Measurements from ENCODE around the gene CCSER1. TPM values are rescaled to one million over a fixed set of nuclear protein-coding genes. Genes with fewer than 3 reads are reported as not detected.
A peak's percentile ranks its signal among the peaks of the same experiment; 100 is the strongest.

CCSER1 gene

GRCh38 chr4:91631335-91631734 lies 1504.1 kb downstream of the CCSER1 start:
- Histone ChIP-seq H3K4me1 (ENCODE audit: control insufficient read depth in 2 of 2, insufficient read depth in 1 of 2, low read depth in 1 of 2, low read length in 2 of 2) (no peaks in the 10 kb centered on the region), H3K4ac (ENCODE audit: low read length) (no peak overlapping the region), H2AK5ac (ENCODE audit: low read depth, low read length) (no peak overlapping the region), H3K9me3 (replicated peaks in 1 of 2; ENCODE audit: control insufficient read depth in 2 of 2, insufficient read depth in 1 of 2, low read depth in 1 of 2, low read length in 2 of 2) (no peaks in the 10 kb centered on the region), H2AFZ (ENCODE audit: low read length) (no peak overlapping the region), H2BK12ac (ENCODE audit: low read length) (no peak overlapping the region), H3K4me3 (ENCODE audit: low read length in 2 of 2) (no peak overlapping the region), H4K8ac (ENCODE audit: low read depth, low read length) (no peak overlapping the region), H3K23ac (ENCODE audit: low read depth, low read length, poor library complexity) (no peak overlapping the region), H3K9ac (ENCODE audit: low read depth, low read length, poor library complexity) (no peak overlapping the region), H4K91ac (ENCODE audit: low read depth, low read length, poor library complexity) (no peak overlapping the region), H2BK15ac (ENCODE audit: low read length) (no peak overlapping the region), H2BK120ac (ENCODE audit: low read depth, low read length) (no peak overlapping the region), H3K27ac (replicated peaks; ENCODE audit: low read length) (no peak overlapping the region), H3K18ac (ENCODE audit: low read length) (no peak overlapping the region), H3K4me2 (ENCODE audit: insufficient read depth, low read length, poor library complexity, severe bottlenecking) (no peak overlapping the region), H3K27me3 (ENCODE audit: control insufficient read depth in 3 of 3, insufficient read depth in 3 of 3, low read depth in 1 of 3, low read length in 3 of 3) (no peaks in the 10 kb centered on the region), H2BK5ac (ENCODE audit: low read length) (no peak overlapping the region), H3K14ac (ENCODE audit: low read length) (no peak overlapping the region), H3K36me3 (replicated peaks in 1 of 2; ENCODE audit: control insufficient read depth in 2 of 2, insufficient read depth in 2 of 2, low read length in 2 of 2) (no peaks in the 10 kb centered on the region), H3K79me1 (ENCODE audit: low read depth, low read length) (no peaks in the 10 kb centered on the region)
- WGBS, 2 donors (ENCODE audit: extremely low coverage in 2 of 2, insufficient read length in 2 of 2, insufficient replicate concordance in 1 of 2) = no CpG with 5 or more reads among the region's 3 CpGs
- no peak for DNase-seq (ENCODE audit: low spot score)

DNA sequence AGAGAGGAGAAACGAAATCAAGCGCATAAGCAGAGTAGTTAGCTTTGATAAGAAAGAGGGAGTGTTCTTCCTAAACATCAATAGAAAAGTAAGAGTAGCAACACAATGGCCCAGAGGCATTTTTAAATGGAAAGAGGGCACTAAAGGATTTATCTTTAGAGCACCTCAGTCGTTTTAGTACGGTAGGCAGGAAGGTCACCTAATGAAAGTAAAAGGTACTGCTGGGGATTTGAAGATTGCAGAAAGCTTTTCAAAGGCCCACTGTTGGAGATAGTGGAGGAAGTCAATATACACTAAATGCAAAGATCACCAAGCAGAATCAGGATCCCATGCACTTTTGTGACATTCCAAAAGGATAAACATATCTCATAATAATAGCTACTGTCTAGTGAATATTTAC lies 1508.9 kb downstream of the CCSER1 start:
- Histone ChIP-seq H3K27ac (replicated peaks; ENCODE audit: low read length) (no peak overlapping the region), H3K9ac (ENCODE audit: low read depth, low read length, poor library complexity) (no peak overlapping the region), H4K8ac (ENCODE audit: low read depth, low read length) (no peak overlapping the region), H2BK120ac (ENCODE audit: low read depth, low read length) (no peak overlapping the region), H2BK15ac (ENCODE audit: low read length) (no peak overlapping the region), H4K91ac (ENCODE audit: low read depth, low read length, poor library complexity) (no peak overlapping the region), H3K27me3 (ENCODE audit: control insufficient read depth in 3 of 3, insufficient read depth in 3 of 3, low read depth in 1 of 3, low read length in 3 of 3) (no peaks in the 10 kb centered on the region), H3K4me1 (ENCODE audit: control insufficient read depth in 2 of 2, insufficient read depth in 1 of 2, low read depth in 1 of 2, low read length in 2 of 2) (no peaks in the 10 kb centered on the region), H3K18ac (ENCODE audit: low read length) (no peak overlapping the region), H3K4ac (ENCODE audit: low read length) (no peak overlapping the region), H3K4me2 (ENCODE audit: insufficient read depth, low read length, poor library complexity, severe bottlenecking) (no peak overlapping the region), H2AK5ac (ENCODE audit: low read depth, low read length) (no peak overlapping the region), H3K4me3 (ENCODE audit: low read length in 2 of 2) (no peak overlapping the region), H3K79me1 (ENCODE audit: low read depth, low read length) (no peaks in the 10 kb centered on the region), H3K14ac (ENCODE audit: low read length) (no peak overlapping the region), H3K23ac (ENCODE audit: low read depth, low read length, poor library complexity) (no peak overlapping the region), H2BK12ac (ENCODE audit: low read length) (no peak overlapping the region), H2BK5ac (ENCODE audit: low read length) (no peak overlapping the region), H2AFZ (ENCODE audit: low read length) (peak overlapping the region; percentile 4), H3K9me3 (replicated peaks in 1 of 2; ENCODE audit: control insufficient read depth in 2 of 2, insufficient read depth in 1 of 2, low read depth in 1 of 2, low read length in 2 of 2) (no peaks in the 10 kb centered on the region), H3K36me3 (replicated peaks in 1 of 2; ENCODE audit: control insufficient read depth in 2 of 2, insufficient read depth in 2 of 2, low read length in 2 of 2) (no peaks in the 10 kb centered on the region)
- WGBS, 2 donors (ENCODE audit: extremely low coverage in 2 of 2, insufficient read length in 2 of 2, insufficient replicate concordance in 1 of 2) = no CpG with 5 or more reads among the region's 4 CpGs
- no peak for DNase-seq (ENCODE audit: low spot score)

Small RNAs within 50 kb of the gene (small RNA-seq; reads per million reads assigned to genes)
- gene AC093729.1 (ENCODE audit: insufficient read depth) (not detected), gene TMSB4XP8 (ENCODE audit: insufficient read depth) (not detected)
